Measurements from ENCODE around the gene GTF2F2.
"Not testable (repeated sequence)": the region's sequence is repeated elsewhere in the genome, so short reads cannot be mapped to it uniquely, and the experiment has no call there.

DNA sequence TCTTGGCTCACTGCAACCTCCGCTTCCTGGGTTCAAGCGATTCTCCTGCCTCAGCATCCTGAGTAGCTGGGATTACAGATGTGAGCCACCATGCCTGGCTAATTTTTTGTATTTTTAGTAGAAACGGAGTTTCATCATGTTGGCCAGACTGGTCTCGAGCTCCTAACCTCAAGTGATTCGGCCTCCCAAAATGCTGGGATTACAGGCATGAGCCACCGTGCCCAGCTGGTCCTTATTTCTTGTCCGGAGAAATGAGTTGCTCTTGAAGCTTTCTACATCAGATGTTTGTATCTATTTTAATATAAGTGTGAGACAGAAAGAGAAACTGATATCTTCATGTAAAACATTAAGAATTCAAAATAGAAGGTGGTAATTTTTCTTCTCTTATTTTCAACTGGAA, 124.4 kb downstream of the GTF2F2 start:
- TF ChIP-seq, protein P1, sequence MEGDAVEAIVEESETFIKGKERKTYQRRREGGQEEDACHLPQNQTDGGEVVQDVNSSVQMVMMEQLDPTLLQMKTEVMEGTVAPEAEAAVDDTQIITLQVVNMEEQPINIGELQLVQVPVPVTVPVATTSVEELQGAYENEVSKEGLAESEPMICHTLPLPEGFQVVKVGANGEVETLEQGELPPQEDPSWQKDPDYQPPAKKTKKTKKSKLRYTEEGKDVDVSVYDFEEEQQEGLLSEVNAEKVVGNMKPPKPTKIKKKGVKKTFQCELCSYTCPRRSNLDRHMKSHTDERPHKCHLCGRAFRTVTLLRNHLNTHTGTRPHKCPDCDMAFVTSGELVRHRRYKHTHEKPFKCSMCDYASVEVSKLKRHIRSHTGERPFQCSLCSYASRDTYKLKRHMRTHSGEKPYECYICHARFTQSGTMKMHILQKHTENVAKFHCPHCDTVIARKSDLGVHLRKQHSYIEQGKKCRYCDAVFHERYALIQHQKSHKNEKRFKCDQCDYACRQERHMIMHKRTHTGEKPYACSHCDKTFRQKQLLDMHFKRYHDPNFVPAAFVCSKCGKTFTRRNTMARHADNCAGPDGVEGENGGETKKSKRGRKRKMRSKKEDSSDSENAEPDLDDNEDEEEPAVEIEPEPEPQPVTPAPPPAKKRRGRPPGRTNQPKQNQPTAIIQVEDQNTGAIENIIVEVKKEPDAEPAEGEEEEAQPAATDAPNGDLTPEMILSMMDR (conservative IDR thresholded peaks at IDR 0.05) = not testable (repeated sequence)
- not testable (repeated sequence) for TF ChIP-seq ZFX (IDR thresholded peaks at IDR 0.05)

Data from C4-2B (cell line).